ENCODE results near the gene TGOLN2.
A peak's percentile ranks its signal among the peaks of the same experiment; 100 is the strongest.
"Not testable (repeated sequence)": the region's sequence is repeated elsewhere in the genome, so short reads cannot be mapped to it uniquely, and the experiment has no call there.

Gene TGOLN2

GRCh38 chr2:85327822-85328617 lies at the start of gene TGOLN2:
Gene TGOLN2, minus strand, starts transcription at chr2:85327989. Its CDS starts 27 bp downstream, at chr2:85327962.
- peak; percentile 86 to 87 for DNase-seq (ENCODE audit: low read depth in 1 of 2, low spot score in 1 of 2)

- DNase-seq (ENCODE audit: low read depth in 1 of 2, low spot score in 1 of 2) = no peak
These were observed 49.3 kb upstream of the TGOLN2 start for GRCh38 chr2:85377083-85377482.

GRCh38 chr2:85376291-85377065 lies 48.7 kb upstream of the TGOLN2 start:
- no peak for DNase-seq (ENCODE audit: low read depth in 1 of 2, low spot score in 1 of 2)

- no peak for DNase-seq (ENCODE audit: low read depth in 1 of 2, low spot score in 1 of 2)
These were observed 43.3 kb upstream of the TGOLN2 start for GRCh38 chr2:85371045-85371444.

- DNase-seq (ENCODE audit: low read depth in 1 of 2, low spot score in 1 of 2) = no peak
These were observed 41.7 kb upstream of the TGOLN2 start for GRCh38 chr2:85369500-85369899.

GRCh38 chr2:85368921-85369320 lies 41.1 kb upstream of the TGOLN2 start:
- no peak for DNase-seq (ENCODE audit: low read depth in 1 of 2, low spot score in 1 of 2)

GRCh38 chr2:85367180-85367579 lies 39.4 kb upstream of the TGOLN2 start:
- DNase-seq (ENCODE audit: low read depth in 1 of 2, low spot score in 1 of 2) = no peak

GRCh38 chr2:85362653-85363387 lies 35.0 kb upstream of the TGOLN2 start:
- DNase-seq (ENCODE audit: low read depth in 1 of 2, low spot score in 1 of 2) = not testable (repeated sequence)

GRCh38 chr2:85357736-85358135 lies 29.9 kb upstream of the TGOLN2 start:
- DNase-seq (ENCODE audit: low read depth in 1 of 2, low spot score in 1 of 2) = no peak

- no peak for DNase-seq (ENCODE audit: low read depth in 1 of 2, low spot score in 1 of 2)
These were observed 28.4 kb upstream of the TGOLN2 start for GRCh38 chr2:85356186-85356585.

GRCh38 chr2:85355521-85355920 lies 27.7 kb upstream of the TGOLN2 start:
- no peak for DNase-seq (ENCODE audit: low read depth in 1 of 2, low spot score in 1 of 2)

GRCh38 chr2:85355073-85355410 lies 27.3 kb upstream of the TGOLN2 start:
- DNase-seq (ENCODE audit: low read depth in 1 of 2, low spot score in 1 of 2) = no peak

GRCh38 chr2:85354286-85355072 lies 26.7 kb upstream of the TGOLN2 start, which contains the start of the genes ELMOD3 and RETSAT:
Gene ELMOD3, plus strand, starts transcription at chr2:85354769. Its CDS starts 2,430 bp downstream, at chr2:85357199.
Gene RETSAT, minus strand, starts transcription at chr2:85354528. Its CDS starts 21 bp downstream, at chr2:85354507.
- DNase-seq (ENCODE audit: low read depth in 1 of 2, low spot score in 1 of 2) = peak; percentile 85 to 93

GRCh38 chr2:85353876-85354285 lies 26.1 kb upstream of the TGOLN2 start:
- no peak for DNase-seq (ENCODE audit: low read depth in 1 of 2, low spot score in 1 of 2)

GRCh38 chr2:85347599-85347998 lies 19.8 kb upstream of the TGOLN2 start:
- DNase-seq (ENCODE audit: low read depth in 1 of 2, low spot score in 1 of 2) = no peak

- no peak for DNase-seq (ENCODE audit: low read depth in 1 of 2, low spot score in 1 of 2)
These were observed 16.7 kb upstream of the TGOLN2 start for GRCh38 chr2:85344356-85344954.

GRCh38 chr2:85343207-85343895 lies 15.6 kb upstream of the TGOLN2 start:
- DNase-seq (ENCODE audit: low read depth in 1 of 2, low spot score in 1 of 2) = not testable (repeated sequence)

- DNase-seq (ENCODE audit: low read depth in 1 of 2, low spot score in 1 of 2) = no peak
These were observed 14.4 kb upstream of the TGOLN2 start for GRCh38 chr2:85342156-85342555.

GRCh38 chr2:85341269-85342029 lies 13.7 kb upstream of the TGOLN2 start:
- no peak for DNase-seq (ENCODE audit: low read depth in 1 of 2, low spot score in 1 of 2)

All from activated T-helper 1 cell treated with anti-CD3 and anti-CD28 coated beads, Interleukin-2, amount 50 U/mL, for 16 hours (primary cell).